ENCODE measurements around the gene CAPN3. TPM values are rescaled to one million over a fixed set of nuclear protein-coding genes. Genes with fewer than 3 reads are reported as not detected.
A peak's percentile ranks its signal among the peaks of the same experiment; 100 is the strongest.

Gene CAPN3
- total RNA-seq, 1 donor from 2014 or later: 2.6 TPM

- intact Hi-C loops (cut with DNase I): no loop called here
- DNase-seq (no peak), ATAC-seq (ENCODE audit: poor library complexity) (peak; percentile 68)
These were observed 62.1 kb downstream of the CAPN3 start for GRCh38 chr15:42421376-42421775.

- intact Hi-C loops (cut with DNase I): no loop called here
- ATAC-seq (ENCODE audit: poor library complexity): peak; percentile 55
- no peak for DNase-seq
These were observed 68.3 kb downstream of the CAPN3 start for GRCh38 chr15:42427429-42428223.

- intact Hi-C loops (cut with DNase I): no loop called here
- no peak for ATAC-seq (ENCODE audit: poor library complexity)
These were observed 85.2 kb downstream of the CAPN3 start for GRCh38 chr15:42444415-42445063.

DNA sequence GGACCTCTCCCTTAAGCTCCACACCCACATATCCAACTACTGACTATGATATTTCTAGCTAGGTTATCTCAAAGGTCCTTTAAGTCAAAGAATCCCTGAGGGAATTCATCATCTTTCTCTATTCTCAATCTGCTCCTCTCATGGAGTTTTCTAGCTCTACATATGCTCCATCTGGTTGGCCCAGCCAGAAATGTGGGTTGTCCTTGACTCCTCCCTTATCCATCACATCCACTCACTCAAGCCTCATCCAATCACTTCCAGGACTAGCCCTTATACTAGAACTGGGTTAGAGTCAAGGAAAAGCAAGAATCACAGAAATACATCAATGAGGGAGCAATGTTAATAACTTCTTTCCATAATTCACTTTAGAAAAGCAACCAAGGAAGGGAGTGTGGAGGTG lies 86.2 kb downstream of the CAPN3 start:
- intact Hi-C loops (cut with DNase I): no loop called here
- ATAC-seq (ENCODE audit: poor library complexity): no peak
- no peak for DNase-seq

More at GRCh38 chr15:42444415-42445063, 85.2 kb downstream of the CAPN3 start:
- no peak for DNase-seq

- intact Hi-C loops (cut with DNase I): no loop called here
- DNase-seq (no peak), ATAC-seq (ENCODE audit: poor library complexity) (peak; percentile 51)
These were observed 88.3 kb downstream of the CAPN3 start for GRCh38 chr15:42447599-42447998.

DNA sequence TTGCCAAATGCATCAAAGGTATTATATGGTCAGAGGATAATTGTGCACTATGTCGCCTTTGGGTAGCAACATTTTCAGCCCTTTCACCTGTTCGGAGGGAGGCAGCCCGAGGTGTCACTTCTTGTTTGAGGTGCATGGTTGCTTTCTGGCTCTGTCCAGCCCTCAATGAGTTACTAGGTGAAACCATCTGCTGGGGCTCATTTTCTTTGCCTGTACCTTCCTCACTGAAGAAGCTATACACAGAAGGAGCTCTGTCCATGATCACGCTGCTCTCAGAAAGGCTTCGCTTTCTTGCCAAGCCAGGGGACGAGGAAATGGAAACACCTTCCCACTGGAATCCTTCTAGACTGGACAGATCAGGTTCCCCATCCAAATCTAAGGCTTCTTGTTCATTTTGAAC lies 89.0 kb downstream of the CAPN3 start:
- no peak for ATAC-seq (ENCODE audit: poor library complexity)
- no peak for DNase-seq
- intact Hi-C loops (cut with DNase I): no loop called here

DNA sequence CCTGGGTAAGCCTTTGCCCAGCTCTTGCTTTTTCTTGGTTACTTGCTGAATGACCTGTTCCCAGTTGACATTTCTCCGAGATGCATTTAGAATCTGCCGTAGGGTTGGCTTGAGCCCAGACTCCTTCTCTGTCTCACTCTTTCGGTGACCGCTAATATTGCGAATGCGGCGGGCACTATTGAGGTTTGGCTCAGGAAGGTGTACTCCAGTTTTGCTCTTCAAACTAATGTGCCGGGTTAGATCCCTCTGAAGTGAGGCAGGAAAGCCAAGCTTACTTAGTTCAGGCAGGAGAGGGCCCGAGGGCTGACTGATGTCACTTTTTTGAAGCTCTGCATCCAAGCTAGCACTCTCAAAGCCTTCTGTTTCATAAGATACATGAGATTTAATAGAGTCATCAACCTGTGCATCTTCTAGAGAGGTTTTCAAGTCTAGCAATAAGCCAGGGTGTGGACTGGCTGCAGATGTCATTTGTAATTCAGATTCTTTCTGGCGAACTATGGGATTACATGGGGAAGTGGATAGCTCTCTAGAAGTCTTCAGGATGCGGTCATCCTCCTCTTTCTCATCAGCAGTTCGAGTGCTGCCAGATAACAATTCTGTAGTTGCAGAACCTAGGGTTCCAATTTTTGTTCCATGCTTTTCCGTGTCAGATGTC lies 90.6 kb downstream of the CAPN3 start:
- intact Hi-C loops (cut with DNase I): no loop called here
- DNase-seq (no peak), ATAC-seq (ENCODE audit: poor library complexity) (peak; percentile 53)

DNA sequence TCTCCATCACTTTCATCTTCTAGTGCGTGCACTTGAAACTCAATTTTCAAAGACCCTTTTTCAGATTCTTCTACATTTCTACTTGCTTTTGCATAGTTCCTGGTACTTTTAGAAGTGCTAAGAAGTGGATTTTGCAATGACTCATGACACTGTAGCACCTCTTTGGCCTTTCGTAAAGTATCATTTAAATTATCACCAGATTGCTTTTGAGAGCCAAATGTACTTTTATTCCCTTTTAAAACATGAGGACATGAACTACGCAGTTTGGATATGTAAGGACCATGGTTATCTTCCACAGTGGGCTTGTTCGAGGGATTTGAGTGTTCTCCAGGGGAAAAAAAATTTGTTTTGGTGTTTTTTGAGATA lies 91.1 kb downstream of the CAPN3 start:
- ATAC-seq (ENCODE audit: poor library complexity) (no peak), DNase-seq (no peak)
- intact Hi-C loops (cut with DNase I): no loop called here

DNA sequence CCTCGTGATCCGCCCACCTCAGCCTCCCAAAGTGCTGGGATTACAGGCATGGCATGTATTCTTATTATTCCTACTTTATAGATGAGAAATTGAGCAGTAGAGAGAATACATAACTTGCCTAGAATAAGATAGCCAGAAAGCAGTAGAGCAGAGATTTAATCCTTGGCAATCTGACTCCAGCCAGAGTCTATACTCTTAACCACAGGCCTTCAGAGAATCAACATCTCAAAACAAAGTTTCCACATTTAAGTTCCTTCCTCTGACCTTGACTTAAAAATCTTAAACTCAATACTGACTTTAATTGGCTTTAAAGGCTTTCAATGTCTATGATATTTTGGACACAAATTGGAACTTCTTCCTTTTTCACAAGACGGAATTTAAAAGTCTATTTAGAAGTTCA lies 94.5 kb downstream of the CAPN3 start:
- intact Hi-C loops (cut with DNase I): no loop called here
- no peak for ATAC-seq (ENCODE audit: poor library complexity)
- DNase-seq: no peak

DNA sequence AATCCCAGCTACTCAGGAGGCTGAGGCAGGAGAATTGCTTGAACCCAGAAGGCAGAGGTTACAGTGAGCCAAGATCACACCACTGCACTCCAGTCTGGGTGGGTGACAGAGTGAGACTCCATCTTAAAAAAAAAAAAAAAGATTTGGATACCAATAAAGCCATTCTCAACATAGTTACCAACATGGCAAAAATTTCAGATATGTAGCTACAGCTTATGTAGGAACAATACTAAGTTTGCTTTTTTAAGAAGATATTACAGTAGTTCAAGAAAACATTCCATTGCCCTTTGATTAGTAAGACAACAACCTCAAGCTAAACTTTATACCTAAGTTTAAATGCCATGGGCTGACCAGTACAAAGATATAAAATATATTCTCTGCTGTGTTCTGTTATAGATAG lies 97.2 kb downstream of the CAPN3 start:
- peak; percentile 26 for ATAC-seq (ENCODE audit: poor library complexity)
- intact Hi-C loops (cut with DNase I): no loop called here
- DNase-seq: no peak

GRCh38 chr15:42456971-42457370 lies 97.7 kb downstream of the CAPN3 start:
- intact Hi-C loops (cut with DNase I): no loop called here
- DNase-seq (no peak), ATAC-seq (ENCODE audit: poor library complexity) (peak; percentile 53)

GRCh38 chr15:42457445-42458442 lies 98.4 kb downstream of the CAPN3 start:
- intact Hi-C loops (cut with DNase I): no loop called here
- peak; percentile 73 for DNase-seq
- ATAC-seq (ENCODE audit: poor library complexity): peak; percentile 92

DNA sequence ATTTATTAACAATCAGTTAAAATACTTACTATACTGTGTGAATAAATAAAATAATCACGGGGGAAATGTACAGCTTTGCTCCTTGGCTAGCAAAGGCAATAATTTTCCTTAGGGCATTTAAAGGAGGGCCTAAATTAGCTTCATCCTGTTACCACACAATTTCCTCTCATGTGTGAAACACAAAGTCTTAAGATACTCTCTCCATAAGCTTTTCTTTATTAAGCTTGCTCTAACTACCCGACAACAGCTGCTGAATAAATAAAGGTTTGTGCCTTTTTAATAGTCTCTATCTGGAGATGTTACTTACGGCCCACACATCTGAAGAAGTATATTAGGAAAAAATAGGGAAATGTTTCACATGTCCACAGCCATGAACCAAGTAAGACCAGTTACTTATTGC lies 102.0 kb downstream of the CAPN3 start:
- DNase-seq (no peak), ATAC-seq (ENCODE audit: poor library complexity) (no peak)
- intact Hi-C loops (cut with DNase I): no loop called here

Other genes with a start within 250 kb of the CAPN3 start
- 4.6 TPM for gene PLA2G4F, start 202.9 kb upstream of the CAPN3 start, total RNA-seq
- 46.3 TPM for gene VPS39, start 151.2 kb upstream of the CAPN3 start, total RNA-seq
- gene GANC, start 86.3 kb upstream of the CAPN3 start, total RNA-seq: 15.0 TPM
- gene TMEM87A, start 86.1 kb upstream of the CAPN3 start, total RNA-seq: 17.3 TPM
- gene ZNF106, start 131.6 kb downstream of the CAPN3 start, total RNA-seq: 479 TPM
- gene SNAP23, start 136.1 kb downstream of the CAPN3 start, total RNA-seq: 21.2 TPM
- gene LRRC57, start 189.3 kb downstream of the CAPN3 start, total RNA-seq: 11.9 TPM
- gene HAUS2, start 189.3 kb downstream of the CAPN3 start, total RNA-seq: 9.1 TPM
- 5.4 TPM for gene STARD9, start 216.1 kb downstream of the CAPN3 start, total RNA-seq